GM06990 (cell line): Measurements from ENCODE around the gene SYNGR4.

Experiments used
- DNase-seq: peaks from one replicate; pipeline ENCODE4 v3.0.0-alpha.2; 2011; ENCODE audit not compliant: insufficient read length; ENCODE audit errors: extremely low read depth
- H3K27me3 ChIP-seq: replicated peaks from 2 replicates; pipeline ENCODE4 v1.6.0; 2011; ENCODE audit warnings: low read length; ENCODE audit not compliant: control insufficient read depth, insufficient read depth
- H3K36me3 ChIP-seq: 2 replicates; pipeline ENCODE4 v1.5.1; 2011; ENCODE audit warnings: low read length; ENCODE audit not compliant: control insufficient read depth, insufficient read depth
- H3K4me3 ChIP-seq: replicated peaks from 2 replicates; pipeline ENCODE4 v1.5.1; 2011; ENCODE audit warnings: low read depth, mild to moderate bottlenecking, control low read depth, low read length
- CTCF ChIP-seq: IDR thresholded peaks from 2 replicates; pipeline ENCODE4 v1.5.1; 2011; ENCODE audit warnings: low read length, control low read depth, mild to moderate bottlenecking, inconsistent platforms; ENCODE audit not compliant: insufficient read depth, poor library complexity, severe bottlenecking

Gene SYNGR4

GRCh38 chr19:48341515-48342413, 22.4 kb upstream of the SYNGR4 start:
- TF ChIP-seq CTCF: no peak

GRCh38 chr19:48342414-48342738, 21.8 kb upstream of the SYNGR4 start:
- Histone ChIP-seq H3K36me3 (no peaks in the 10 kb centered on the region), H3K27me3 (no peaks in the 10 kb centered on the region), H3K4me3 (no peak overlapping the region)
- no peak for DNase-seq
- TF ChIP-seq CTCF: no peak

More at GRCh38 chr19:48341515-48342413, 22.4 kb upstream of the SYNGR4 start:
- H3K36me3 ChIP-seq: no peaks in the 10 kb centered on the region
- no peaks in the 10 kb centered on the region for H3K27me3 ChIP-seq
- no peak overlapping the region for H3K4me3 ChIP-seq
- DNase-seq: no peak

- no peak for TF ChIP-seq CTCF
- no peaks in the 10 kb centered on the region for H3K27me3 ChIP-seq
- H3K4me3 ChIP-seq: no peak overlapping the region
- no peaks in the 10 kb centered on the region for H3K36me3 ChIP-seq
- no peak for DNase-seq
These were observed 21.2 kb upstream of the SYNGR4 start for GRCh38 chr19:48342841-48343540.

GRCh38 chr19:48344892-48345291, 19.3 kb upstream of the SYNGR4 start:
- no peak overlapping the region for H3K4me3 ChIP-seq
- H3K27me3 ChIP-seq: no peaks in the 10 kb centered on the region
- TF ChIP-seq CTCF: no peak
- H3K36me3 ChIP-seq: no peaks in the 10 kb centered on the region
- DNase-seq: no peak

GRCh38 chr19:48346191-48346590, 18.0 kb upstream of the SYNGR4 start:
- H3K4me3 ChIP-seq: no peak overlapping the region
- H3K27me3 ChIP-seq: no peaks in the 10 kb centered on the region
- no peak for TF ChIP-seq CTCF
- no peaks in the 10 kb centered on the region for H3K36me3 ChIP-seq
- DNase-seq: no peak
